Keratinocyte (primary cell): Measurements from ENCODE around the gene RAB11FIP4. TPM values are rescaled to one million over a fixed set of nuclear protein-coding genes. Genes with fewer than 3 reads are reported as not detected.

Experiments
- DNase-seq: peaks from one replicate; pipeline ENCODE4 v3.0.0-alpha.2; 2011; ENCODE audit warnings: low read depth, missing footprints, low spot score
- FAIRE-seq: peaks from 2 replicates; lab custom pipeline; 2011; peaks lifted over from hg19 to GRCh38; lab: Jason Lieb, UNC
- H2AFZ ChIP-seq: 2 replicates; pipeline ENCODE4 v1.6.0; 2012; ENCODE audit warnings: low read length, control low read depth, inconsistent platforms; ENCODE audit not compliant: control insufficient read depth
- H3K27ac ChIP-seq: 2 replicates; pipeline ENCODE4 v1.5.1; 2011; ENCODE audit warnings: low read length; ENCODE audit not compliant: control insufficient read depth, insufficient read depth
- H3K27me3 ChIP-seq: 3 replicates; pipeline ENCODE4 v1.6.0; 2011; ENCODE audit warnings: low read length; ENCODE audit not compliant: control insufficient read depth, insufficient read depth; ENCODE audit errors: extremely low read depth
- H3K36me3 ChIP-seq, 2 experiments: 2 replicates in 1 of 2; 3 replicates in 1 of 2; pipeline ENCODE4 v1.5.1; 2011; ENCODE audit warnings: low read length in 2 of 2, mild to moderate bottlenecking in 1 of 2; ENCODE audit not compliant: control insufficient read depth in 2 of 2, insufficient read depth in 2 of 2; ENCODE audit errors: extremely low read depth in 1 of 2
- H3K4me1 ChIP-seq: 3 replicates; pipeline ENCODE4 v1.5.1; 2011; ENCODE audit warnings: low read length; ENCODE audit not compliant: control insufficient read depth, insufficient read depth; ENCODE audit errors: extremely low read depth
- H3K4me2 ChIP-seq: 3 replicates; pipeline ENCODE4 v1.6.0; 2011; ENCODE audit warnings: low read depth, low read length; ENCODE audit not compliant: control insufficient read depth, insufficient read depth; ENCODE audit errors: extremely low read depth
- H3K4me3 ChIP-seq, 3 experiments: fragments of 200-600 bp in 1 of 3; sonication (generic) in 1 of 3; 2 replicates in 2 of 3; 3 replicates in 1 of 3; pipeline ENCODE4 v1.5.1; 2011 to 2016; ENCODE audit warnings: low read length in 3 of 3, mild to moderate bottlenecking in 3 of 3, control low read depth in 2 of 3, inconsistent platforms in 1 of 3, low read depth in 1 of 3, mixed read lengths in 1 of 3, mixed run types in 1 of 3, moderate library complexity in 1 of 3; ENCODE audit not compliant: control insufficient read depth in 2 of 3, insufficient read depth in 2 of 3; ENCODE audit errors: extremely low read depth in 1 of 3
- H3K79me2 ChIP-seq: 2 replicates; pipeline ENCODE4 v1.6.0; 2012; ENCODE audit warnings: low read length; ENCODE audit not compliant: control insufficient read depth, insufficient read depth
- H3K9ac ChIP-seq: 3 replicates; pipeline ENCODE4 v1.6.0; 2011; ENCODE audit warnings: low read length; ENCODE audit not compliant: control insufficient read depth, insufficient read depth; ENCODE audit errors: extremely low read depth
- H3K9me1 ChIP-seq: 3 replicates; pipeline ENCODE4 v1.6.0; 2011; ENCODE audit warnings: low read length; ENCODE audit not compliant: control insufficient read depth, insufficient read depth; ENCODE audit errors: extremely low read depth
- H3K9me3 ChIP-seq: 2 replicates; pipeline ENCODE4 v1.5.1; 2012; ENCODE audit warnings: low read depth, low read length; ENCODE audit not compliant: control insufficient read depth
- H4K20me1 ChIP-seq: 3 replicates; pipeline ENCODE4 v1.6.0; 2011; ENCODE audit warnings: low read length; ENCODE audit not compliant: control insufficient read depth, insufficient read depth; ENCODE audit errors: extremely low read depth
- CTCF ChIP-seq, 3 experiments: IDR thresholded peaks in 1 of 3; conservative IDR thresholded peaks in 1 of 3; optimal IDR thresholded peaks in 1 of 3; 2 replicates in 2 of 3; 3 replicates in 1 of 3; pipeline versions ENCODE3 to v1.5.1; 2011; ENCODE audit warnings: low read length in 3 of 3, mild to moderate bottlenecking in 3 of 3, moderate library complexity in 2 of 3, control low read depth in 1 of 3, inconsistent platforms in 1 of 3; ENCODE audit not compliant: insufficient read depth in 2 of 3; ENCODE audit errors: extremely low read depth in 1 of 3
- EZH2 ChIP-seq: IDR thresholded peaks from one replicate; pipeline ENCODE4 v1.6.1; 2012; ENCODE audit warnings: inconsistent platforms, mild to moderate bottlenecking, low read length, moderate library complexity
- dilution Hi-C: fragments of 300-500 bp; cut with MboI; formaldehyde crosslinking; loops from one replicate; pipeline ENCODE4 v1.7.0; 2020; ENCODE audit warnings: low sequenced_read_pairs; ENCODE audit not compliant: extremely low pct_ligation_motif_present
- polyA plus RNA-seq, 5 experiments: library from polyadenylated mRNA; depleted of rRNA in 3 of 5; stranded (reverse) in 3 of 5; stranded (forward) in 1 of 5; unstranded in 1 of 5; fragments of >200 nt; gene quantifications; 1 replicate in 1 of 5; 2 replicates in 3 of 5; 3 replicates in 1 of 5; pipeline versions ENCODE4 v1.2.1 to v1.2.3, GENCODE V29; 2011 to 2012; ENCODE audit warnings: missing spikeins in 2 of 5, low read depth in 1 of 5, low replicate concordance in 1 of 5

The RAB11FIP4 gene
- polyA plus RNA-seq, 1 donor (not counting 4 experiments of a cell fraction or from before 2014, with no cell fraction given): 9.1 TPM

- Histone ChIP-seq H3K4me3 (no peak overlapping the region), H3K36me3 (peaks cover 0 to 3% of the 10 kb centered on the region in 2 experiments), H4K20me1 (no peaks in the 10 kb centered on the region), H3K79me2 (no peaks in the 10 kb centered on the region), H3K27me3 (no peaks in the 10 kb centered on the region), H3K4me2 (no peak overlapping the region), H3K9me1 (no peaks in the 10 kb centered on the region), H3K27ac (no peak overlapping the region), H2AFZ (no peak overlapping the region), H3K4me1 (peaks cover 21% of the 10 kb centered on the region), H3K9me3 (no peaks in the 10 kb centered on the region), H3K9ac (no peak overlapping the region)
- DNase-seq (no peak), FAIRE-seq (no peak)
- TF ChIP-seq CTCF (optimal IDR thresholded peaks at IDR 0.05 in 1 of 3, IDR thresholded peaks at IDR 0.05 in 1 of 3, conservative IDR thresholded peaks at IDR 0.05 in 1 of 3; ENCODE audit: extremely low read depth in 1 of 3, insufficient read depth in 2 of 3, low read length in 3 of 3) (no peak), EZH2 (no peak)
- dilution Hi-C loops: no loop called here
These were observed 120.7 kb downstream of the RAB11FIP4 start for GRCh38 chr17:31512104-31512740.

- DNase-seq (no peak), FAIRE-seq (no peak)
- Histone ChIP-seq H4K20me1 (no peaks in the 10 kb centered on the region), H2AFZ (no peak overlapping the region), H3K36me3 (peaks cover 0 to 3% of the 10 kb centered on the region in 2 experiments), H3K4me1 (peaks cover 21% of the 10 kb centered on the region), H3K27me3 (no peaks in the 10 kb centered on the region), H3K27ac (no peak overlapping the region), H3K9me1 (no peaks in the 10 kb centered on the region), H3K4me2 (no peak overlapping the region), H3K9me3 (no peaks in the 10 kb centered on the region), H3K9ac (no peak overlapping the region), H3K79me2 (no peaks in the 10 kb centered on the region), H3K4me3 (no peak overlapping the region)
- dilution Hi-C loops: no loop called here
- TF ChIP-seq EZH2 (no peak), CTCF (optimal IDR thresholded peaks at IDR 0.05 in 1 of 3, IDR thresholded peaks at IDR 0.05 in 1 of 3, conservative IDR thresholded peaks at IDR 0.05 in 1 of 3; ENCODE audit: extremely low read depth in 1 of 3, insufficient read depth in 2 of 3, low read length in 3 of 3) (no peak)
These were observed 121.3 kb downstream of the RAB11FIP4 start for GRCh38 chr17:31512796-31513195.
